HEK293T (cell line): ENCODE data around the gene HENMT1.

Source experiments
- ARNT ChIP-seq: fragments of 450-650 bp; IDR thresholded peaks from 2 replicates; pipeline ENCODE4 v1.6.1; 2017; ENCODE audit warnings: mild to moderate bottlenecking
- ELF4 ChIP-seq: fragments of 450-650 bp; IDR thresholded peaks from 2 replicates; pipeline ENCODE4 v1.6.1; 2017; ENCODE audit warnings: antibody characterized with exemption
- FOXA1 ChIP-seq: fragments of 450-650 bp; IDR thresholded peaks from 2 replicates; pipeline ENCODE4 v1.6.1; 2016; ENCODE audit warnings: mild to moderate bottlenecking
- FOXM1 ChIP-seq: fragments of 450-650 bp; IDR thresholded peaks from 2 replicates; pipeline ENCODE4 v1.6.1; 2017; ENCODE audit warnings: mild to moderate bottlenecking, borderline replicate concordance
- LEF1 ChIP-seq: fragments of 450-650 bp; IDR thresholded peaks from 2 replicates; pipeline ENCODE4 v1.6.1; 2017; ENCODE audit warnings: mild to moderate bottlenecking, borderline replicate concordance
- NFRKB ChIP-seq: fragments of 450-650 bp; IDR thresholded peaks from 2 replicates; pipeline ENCODE4 v1.6.1; 2016; ENCODE audit warnings: mild to moderate bottlenecking, moderate library complexity
- SP1 ChIP-seq: fragments of 450-650 bp; IDR thresholded peaks from 2 replicates; pipeline ENCODE4 v1.6.1; 2017
- SUZ12 ChIP-seq: fragments of 450-650 bp; IDR thresholded peaks from 2 replicates; pipeline ENCODE4 v1.6.1; 2016; ENCODE audit warnings: mild to moderate bottlenecking

DNA sequence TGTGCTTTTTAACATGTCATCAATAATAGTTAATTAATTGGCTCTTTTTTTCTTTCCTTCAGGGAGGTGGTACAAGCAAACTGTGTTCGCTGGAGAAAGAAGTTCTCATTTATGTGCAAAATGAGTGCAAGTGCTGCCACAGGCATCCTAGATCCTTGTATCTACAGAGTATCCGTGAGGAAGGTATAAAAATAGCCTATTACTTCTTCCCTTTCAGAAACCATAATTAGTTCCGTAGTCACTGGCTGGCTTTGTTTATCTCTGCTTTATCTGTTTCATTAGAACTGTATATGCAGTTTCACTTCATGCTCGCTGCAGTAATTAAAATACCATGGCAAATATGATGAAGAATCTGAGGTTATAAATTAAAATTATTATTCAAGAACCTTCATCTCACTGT is 60.4 kb downstream of the HENMT1 start:
- no peak for TF ChIP-seq SUZ12
- TF ChIP-seq SP1: no peak
- no peak for TF ChIP-seq FOXM1
- TF ChIP-seq LEF1: no peak
- no peak for TF ChIP-seq NFRKB
- TF ChIP-seq ARNT: no peak
- TF ChIP-seq FOXA1: no peak
- no peak for TF ChIP-seq ELF4
